HG03520 (cell line): Measurements from ENCODE around the gene CRY1.
"Not testable (repeated sequence)": the region's sequence is repeated elsewhere in the genome, so short reads cannot be mapped to it uniquely, and the experiment has no call there.

Experiments
- ATAC-seq: cut with Tn5 transposase; IDR thresholded peaks from one replicate; pipeline ENCODE4 v1.9.1; 2021; ENCODE audit warnings: mild to moderate bottlenecking, moderate library complexity; ENCODE audit not compliant: unreplicated experiment

The CRY1 gene

DNA sequence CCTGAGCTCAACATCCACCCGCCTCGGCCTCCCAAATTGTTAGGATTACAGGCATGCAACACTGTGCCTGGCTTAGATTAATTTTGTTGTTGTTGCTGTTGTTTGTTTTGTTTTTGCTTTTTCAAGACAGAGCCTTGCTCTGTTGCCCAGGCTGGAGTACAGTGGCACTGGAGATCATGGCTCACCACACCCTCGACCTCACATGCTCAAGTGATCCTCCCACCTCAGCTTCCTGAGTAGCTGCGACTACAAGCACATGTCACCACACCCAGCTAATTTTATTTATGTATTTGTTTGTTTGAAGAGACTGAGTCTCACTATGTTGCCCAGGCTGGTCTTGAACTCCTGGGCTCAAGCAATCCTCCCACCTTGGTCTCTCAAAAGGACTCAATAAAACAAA is 26.7 kb downstream of the CRY1 start:
- no peak for ATAC-seq

DNA sequence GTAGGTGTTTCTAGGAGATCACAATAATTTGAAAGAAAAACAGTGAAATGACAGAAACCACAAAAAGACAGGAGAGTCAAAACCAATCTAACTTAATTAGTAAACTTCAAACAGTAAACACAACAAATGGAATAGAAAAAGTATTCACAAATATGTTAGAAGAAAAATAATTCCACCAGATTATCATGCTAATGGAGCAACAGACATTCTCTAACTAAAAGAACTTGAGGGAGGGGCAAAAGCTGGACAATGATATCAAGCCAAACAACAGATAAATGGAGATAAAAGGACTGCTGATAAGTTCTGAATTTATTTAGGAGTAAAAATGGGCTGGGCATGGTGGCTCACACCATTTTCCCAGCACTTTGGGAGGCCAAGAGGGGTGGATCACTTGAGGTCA is 28.7 kb downstream of the CRY1 start:
- ATAC-seq = no peak

DNA sequence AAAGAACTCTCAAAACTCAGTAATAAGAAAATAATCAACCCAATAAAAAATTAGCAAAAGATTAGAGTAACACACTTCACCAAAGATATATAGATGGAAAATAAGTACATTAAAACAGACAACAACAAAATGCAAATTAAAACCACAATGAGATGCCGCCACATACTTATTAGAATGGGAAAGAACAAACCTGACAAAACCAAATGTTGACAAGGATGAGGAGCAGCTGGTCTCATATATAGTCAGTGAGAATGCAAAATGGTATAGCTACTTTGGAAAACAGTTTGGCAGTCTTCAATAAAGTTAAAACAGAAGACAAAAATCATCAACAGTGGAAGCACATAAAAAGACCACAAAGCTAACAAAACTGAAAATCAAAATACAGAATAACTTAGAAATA is 29.1 kb downstream of the CRY1 start:
- no peak for ATAC-seq

DNA sequence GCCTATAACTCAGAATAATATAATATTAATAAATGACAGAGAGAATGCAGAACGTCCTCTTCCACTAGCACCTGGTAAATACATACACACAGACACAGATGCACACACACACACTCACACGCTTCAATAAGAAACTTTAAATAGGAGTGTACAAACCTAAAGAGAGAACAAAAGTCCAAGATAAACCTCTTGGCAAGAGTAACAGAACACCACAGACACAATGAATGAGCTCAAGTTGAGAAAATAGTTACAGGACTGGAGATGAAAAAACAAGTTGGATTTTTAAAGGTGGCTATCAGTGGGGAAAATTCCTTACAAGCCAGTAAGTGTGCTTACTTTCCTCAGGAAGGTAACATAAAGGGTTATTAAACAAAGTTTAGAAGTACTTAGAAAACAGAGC is 35.2 kb downstream of the CRY1 start:
- no peak for ATAC-seq

DNA sequence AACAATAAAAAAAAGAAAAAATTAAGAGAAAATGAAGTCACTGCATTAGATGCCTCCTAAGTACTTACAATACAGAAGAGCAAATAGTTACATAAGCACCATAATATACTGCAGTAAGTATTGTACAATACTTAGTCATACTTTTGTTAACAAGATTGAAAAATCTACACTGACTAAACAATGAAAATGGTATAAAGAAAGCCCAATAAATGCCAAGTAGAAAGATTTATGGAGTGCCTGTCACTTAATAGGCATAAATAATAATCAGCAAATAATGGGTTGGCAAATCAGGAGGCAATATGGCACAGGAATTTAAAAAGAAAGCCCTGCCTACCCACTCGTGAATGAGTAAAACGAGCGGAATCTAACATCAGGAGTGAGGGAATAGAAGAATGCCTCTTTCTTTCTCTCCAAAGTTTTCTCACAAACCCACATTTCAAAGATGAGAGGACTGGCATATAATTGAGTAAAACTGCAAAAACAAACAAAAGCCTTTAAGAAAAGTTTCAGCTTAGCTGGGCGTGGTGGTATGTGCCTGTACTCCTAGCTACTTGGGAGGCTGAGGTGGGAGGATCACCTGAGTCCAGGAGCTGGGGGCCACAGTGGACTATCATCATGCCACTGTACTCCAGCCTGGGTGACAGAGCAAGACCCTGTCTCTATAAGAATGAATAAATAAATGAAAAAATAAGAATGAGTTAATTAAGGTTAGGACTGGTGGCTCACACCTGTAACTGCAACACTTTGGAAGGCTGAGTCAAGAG is 36.1 kb downstream of the CRY1 start:
- no peak for ATAC-seq

DNA sequence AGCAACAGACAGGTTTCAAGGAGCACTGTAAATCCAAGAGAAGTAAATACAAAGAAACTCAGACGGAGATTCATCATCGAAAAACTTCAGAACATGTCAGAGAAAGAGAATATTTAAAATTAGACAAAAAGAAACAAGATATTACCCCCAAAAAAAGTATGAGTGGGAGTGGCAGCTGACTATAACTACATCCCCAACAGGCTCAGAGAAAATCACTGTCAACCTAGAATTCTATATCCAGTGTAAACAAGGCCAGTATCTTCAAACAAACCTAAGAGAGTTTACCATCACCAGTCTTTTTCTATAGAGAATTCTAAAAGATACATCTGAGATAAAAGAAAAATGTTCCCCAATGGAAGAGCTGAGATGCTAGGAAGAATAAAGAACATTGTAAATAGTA is 39.6 kb downstream of the CRY1 start:
- ATAC-seq = no peak

DNA sequence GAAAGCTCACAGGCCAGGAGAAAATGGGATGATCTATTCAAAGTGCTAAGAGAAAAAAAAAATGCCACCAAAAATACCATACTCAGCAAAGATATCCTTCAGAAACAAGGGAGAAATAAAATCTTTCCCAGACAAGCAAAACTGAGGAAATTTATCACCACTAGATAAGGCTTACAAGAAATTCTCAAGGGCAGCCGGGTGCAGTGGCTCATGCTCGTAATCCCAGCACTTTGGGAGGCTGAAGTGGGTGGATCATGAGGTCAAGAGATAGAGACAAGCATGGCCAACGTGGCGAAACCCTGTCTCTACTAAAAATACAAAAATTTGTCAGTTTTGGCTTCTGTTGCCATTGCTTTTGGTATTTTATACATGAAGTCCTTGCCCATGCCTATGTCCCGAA is 48.2 kb downstream of the CRY1 start:
- no peak for ATAC-seq

DNA sequence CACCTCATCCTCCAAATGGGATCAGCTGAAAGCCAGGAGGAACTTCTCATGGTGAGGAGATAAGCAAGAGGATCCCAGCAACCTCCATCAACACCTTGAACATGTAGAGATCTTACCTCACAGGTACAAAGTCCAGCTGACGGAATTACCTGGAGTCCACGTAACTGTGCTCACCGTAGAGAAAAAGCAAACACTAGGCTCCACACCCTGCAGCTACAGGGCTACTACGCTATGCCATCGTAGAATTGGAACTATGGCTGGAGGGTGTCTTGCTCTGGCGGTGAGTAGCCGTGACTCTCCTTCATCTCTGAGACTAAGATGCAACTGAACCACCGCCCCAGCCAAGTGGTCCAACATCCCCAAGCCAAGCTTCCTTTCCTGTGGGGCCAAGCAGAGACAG is 50.5 kb downstream of the CRY1 start:
- no peak for ATAC-seq

DNA sequence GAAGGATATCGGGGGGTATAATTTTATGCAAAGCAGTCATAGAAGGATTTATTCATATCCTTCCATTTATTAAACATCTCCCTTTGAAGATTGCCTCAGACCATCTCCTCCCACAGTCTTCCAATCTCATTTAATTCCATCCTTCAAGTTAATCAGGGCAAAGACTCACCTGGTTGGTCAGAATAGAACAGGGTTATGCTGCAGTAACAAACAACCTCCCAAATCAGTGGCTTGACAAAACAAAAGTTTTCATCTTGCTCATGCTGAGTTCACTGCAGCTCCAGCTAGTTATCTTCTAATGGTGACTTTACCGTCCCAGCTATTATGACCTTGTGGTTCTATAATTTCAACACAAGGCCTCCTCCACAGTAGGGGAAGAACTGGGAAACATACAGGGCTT is 57.6 kb downstream of the CRY1 start:
- ATAC-seq = no peak

DNA sequence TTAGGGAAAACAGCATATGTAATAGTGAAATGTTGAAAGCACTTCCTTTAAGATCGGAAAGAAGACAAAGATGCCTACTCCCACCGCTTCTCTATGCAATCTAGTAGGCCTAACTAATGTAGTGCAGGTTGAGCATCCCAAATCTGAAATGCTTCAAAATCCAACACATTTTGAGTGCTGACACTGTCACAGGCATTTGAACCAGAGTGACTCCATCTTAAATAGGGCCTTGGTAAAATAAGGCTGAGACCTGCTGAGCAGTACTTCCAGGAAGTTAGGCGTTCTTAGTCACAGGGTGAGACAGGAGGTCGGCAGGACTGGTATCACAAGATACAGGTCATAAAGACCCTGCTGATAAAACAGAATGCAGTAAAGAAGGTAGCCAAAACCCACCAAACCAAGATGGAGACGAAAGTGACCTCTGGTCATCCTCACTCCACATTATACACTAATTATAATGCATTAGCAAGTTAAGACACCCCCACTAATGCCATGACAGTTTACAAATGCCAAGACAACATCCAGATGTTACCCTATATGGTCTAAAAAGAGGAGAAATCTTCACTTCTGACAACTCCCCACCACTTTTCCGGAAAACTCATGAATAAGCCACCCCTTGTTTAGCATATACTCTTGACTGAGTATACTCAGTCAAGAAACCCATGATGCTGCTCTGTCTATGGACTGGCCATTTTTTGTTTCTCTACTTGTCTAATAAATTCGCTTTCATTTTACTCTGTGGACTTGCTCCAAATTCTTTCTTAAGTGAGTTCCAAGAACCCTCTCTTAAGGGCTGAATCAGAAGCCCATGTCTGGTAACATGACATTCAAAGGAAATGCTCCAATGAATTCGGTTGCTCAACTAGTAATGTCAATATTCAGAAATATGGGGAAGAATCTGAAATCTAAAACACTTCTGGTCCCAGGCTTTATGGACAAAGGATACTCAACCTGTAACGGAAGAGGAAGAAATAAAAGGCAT is 59.3 kb downstream of the CRY1 start:
- no peak for ATAC-seq

DNA sequence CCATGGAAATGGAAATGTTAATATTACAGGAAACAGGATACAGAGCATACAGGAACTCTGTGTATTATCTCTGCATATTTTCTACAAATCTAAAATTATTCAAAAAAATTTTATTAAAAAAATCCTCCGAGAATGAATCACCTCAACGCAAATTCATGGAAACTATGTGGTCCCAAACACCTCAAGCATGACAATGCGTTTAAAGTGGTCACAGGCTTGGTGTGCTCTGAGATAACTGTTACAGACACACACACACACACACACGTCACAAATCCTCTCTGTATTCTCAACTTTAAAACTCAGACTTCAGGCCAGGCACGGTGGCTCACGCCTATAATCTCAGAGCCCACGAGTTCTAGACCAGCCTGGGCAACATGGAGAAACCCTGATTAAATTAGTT is 61.1 kb downstream of the CRY1 start:
- no peak for ATAC-seq

DNA sequence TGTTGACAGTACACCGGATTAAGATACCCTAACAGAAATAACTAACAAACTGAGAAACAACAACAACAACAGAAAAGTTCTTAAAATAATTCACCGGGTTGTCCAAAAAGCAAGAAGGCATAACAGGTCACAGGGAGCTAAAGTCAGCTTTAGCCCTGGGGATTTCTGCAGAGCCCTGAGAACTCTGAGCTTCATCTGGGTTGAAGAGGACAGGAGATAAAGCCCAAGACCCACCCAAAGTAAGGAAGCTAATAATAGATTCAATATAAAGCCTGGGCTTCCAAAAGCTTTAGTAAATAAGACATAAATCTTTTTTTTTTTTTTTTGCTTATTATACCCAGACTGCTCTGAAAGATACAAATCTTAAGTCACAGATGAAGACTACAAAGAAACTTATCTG is 62.3 kb downstream of the CRY1 start:
- no peak for ATAC-seq

DNA sequence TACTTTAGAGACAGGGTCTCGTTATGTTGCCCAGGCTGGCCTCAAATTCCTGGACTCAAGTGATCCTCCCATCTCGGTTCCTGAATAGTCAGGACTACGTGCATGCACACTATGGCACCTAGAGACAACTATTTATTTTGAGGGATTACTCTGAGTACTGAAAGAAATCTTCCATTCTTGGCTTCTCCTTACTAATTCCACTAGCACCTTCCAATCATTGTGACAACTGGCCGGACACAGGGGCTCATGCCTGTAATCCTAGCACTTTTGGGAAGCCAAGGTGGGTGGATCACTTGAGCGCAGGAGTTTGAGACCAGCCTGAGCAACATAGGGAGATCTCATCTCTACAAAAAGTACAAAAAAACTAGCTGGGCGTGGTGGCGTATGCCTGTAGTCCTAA is 64.3 kb downstream of the CRY1 start:
- no peak for ATAC-seq

DNA sequence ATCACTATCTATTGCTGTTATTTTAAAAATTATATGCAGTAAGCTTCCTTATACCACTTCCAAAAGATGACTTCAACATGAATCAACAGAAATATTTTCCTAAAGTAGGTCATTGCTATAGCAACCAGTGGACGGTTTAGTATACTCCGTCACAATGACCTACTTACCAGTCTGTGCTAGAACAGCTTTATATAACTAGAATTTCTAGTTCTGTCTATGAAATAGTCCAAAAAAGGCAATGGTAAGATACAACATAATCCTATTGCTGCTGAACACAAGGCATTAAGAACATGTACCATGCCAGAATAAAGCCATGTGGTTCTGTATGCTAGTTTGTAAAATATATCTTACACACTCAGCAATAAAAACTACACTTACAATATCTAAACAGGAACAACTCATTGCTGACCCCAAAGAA is 65.7 kb downstream of the CRY1 start:
- no peak for ATAC-seq

DNA sequence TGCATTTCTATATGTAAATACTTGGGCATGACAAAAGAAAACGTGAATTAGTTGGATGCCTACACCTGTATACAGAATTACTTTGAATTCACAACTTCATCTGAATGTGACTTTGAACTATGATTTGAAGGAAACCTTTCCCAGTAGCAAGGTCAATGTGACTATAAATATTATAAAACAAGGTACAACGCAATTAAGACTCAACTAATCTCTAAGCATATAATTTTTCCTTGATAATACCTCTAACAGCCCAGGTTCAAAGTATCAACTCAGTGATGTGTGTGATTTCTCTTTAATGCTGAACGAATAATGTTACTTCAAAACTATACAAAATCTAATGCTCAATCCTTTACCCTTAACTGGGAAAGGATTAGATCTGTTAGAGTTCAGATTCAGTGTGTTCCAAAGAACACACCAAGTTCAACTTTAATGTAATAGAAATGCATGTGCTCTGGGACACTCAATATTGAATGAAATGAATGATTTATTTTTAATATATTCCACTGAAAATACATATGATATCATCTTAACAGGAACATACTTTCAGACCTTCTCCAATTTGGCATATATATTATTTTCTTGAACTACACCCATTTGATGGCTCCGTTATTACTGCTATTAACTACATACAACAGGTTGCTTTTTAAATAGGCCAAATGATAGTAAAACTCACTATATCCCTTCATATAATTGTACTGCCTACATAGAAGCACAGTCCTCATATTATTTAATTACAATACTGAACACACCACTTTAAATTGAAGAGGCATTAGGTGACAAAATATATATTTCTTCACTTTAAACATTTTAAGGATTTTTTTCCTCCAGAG is 66.3 kb downstream of the CRY1 start:
- ATAC-seq = no peak

DNA sequence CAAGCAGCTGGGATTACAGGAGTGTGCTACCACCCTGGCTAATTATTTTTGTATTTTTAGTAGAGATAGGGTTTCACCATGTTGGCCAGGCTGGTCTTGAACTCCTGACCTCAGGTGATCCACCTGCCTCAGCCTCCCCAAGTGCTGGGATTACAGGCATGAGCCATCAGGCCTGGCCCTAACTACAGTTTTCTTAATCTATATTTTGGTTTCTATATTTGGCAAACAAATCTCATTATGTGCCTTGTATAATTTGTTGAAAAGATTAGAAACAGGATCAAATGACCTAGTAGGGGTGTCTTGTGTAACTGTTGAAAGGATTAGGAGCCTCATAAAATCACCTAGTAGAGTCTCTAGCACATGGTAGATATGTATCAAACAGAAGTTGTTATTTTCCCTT is 67.0 kb downstream of the CRY1 start:
- ATAC-seq = not testable (repeated sequence)

DNA sequence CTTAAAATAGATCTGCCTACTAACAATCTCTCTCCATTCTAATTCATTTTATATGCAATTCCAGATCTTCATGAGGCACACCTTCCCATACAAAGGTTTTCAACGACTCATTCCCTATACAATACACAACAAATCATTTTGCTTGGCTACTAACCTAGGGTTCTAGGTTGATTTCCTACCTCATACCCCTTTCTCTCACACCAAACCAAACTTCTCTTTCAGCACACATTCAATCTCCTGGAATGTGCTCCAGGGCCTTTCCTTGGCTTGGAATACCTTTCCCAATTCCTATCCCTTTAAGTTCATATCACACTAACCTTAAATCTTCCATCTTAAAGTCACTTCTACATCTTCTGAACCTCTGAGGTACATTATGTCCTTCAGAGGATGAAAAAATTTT is 67.7 kb downstream of the CRY1 start:
- no peak for ATAC-seq

DNA sequence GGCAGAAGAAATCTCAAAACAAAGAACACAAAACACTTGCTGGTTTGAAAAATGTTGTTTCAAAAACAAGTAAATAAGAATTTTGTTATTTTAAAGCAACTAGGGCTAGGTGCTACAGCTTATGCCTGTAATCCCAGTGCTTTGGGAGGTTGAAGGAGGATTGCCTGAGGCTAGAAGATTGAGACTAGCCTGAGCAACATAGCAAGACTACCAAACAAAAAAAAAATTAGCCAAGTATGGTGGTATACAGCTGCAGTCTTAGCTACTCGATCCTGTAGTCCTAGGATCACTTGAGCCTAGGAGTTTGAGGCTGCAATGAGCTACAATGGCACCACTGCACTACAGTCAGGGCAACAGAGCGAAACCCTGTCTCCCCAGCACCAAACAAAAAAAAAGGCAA is 73.8 kb downstream of the CRY1 start:
- no peak for ATAC-seq

DNA sequence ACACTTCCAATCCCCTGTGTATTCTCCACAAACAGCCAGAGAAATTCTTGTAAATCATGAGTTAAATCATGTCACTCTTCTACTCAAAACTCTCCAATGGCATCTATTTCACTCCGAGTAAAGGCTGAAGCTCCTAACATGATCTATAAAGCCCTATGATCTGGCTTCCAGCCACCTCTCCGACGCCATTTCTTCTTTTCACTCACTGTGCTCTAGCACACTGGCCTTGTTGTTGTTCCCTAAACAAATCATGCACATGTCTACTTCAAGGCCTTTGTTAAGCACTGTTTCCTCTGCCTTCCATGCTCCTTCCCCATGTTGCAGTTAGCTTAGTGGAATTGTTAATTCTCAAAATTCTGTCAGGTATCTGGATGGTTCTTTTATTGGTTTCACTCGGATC is 76.3 kb downstream of the CRY1 start:
- ATAC-seq = no peak

DNA sequence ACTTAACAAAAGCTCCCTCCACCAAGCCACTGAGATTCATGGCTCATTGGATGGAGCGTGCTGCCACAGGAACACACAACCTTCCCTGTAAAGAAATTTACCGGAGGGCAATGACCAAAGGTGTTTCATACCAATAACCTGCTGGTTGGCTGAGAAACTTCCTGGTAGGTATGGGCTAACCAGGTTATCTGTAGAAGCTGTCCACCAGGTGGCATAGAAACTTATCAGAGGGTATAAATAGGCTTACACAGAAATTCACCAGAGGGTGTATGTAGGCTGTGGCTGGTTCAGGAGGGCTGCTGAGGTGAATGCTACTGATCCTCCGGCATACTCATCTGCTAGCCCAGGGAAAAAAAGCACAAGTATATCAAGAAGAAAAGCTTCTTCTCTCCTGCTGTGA is 79.3 kb downstream of the CRY1 start:
- no peak for ATAC-seq

DNA sequence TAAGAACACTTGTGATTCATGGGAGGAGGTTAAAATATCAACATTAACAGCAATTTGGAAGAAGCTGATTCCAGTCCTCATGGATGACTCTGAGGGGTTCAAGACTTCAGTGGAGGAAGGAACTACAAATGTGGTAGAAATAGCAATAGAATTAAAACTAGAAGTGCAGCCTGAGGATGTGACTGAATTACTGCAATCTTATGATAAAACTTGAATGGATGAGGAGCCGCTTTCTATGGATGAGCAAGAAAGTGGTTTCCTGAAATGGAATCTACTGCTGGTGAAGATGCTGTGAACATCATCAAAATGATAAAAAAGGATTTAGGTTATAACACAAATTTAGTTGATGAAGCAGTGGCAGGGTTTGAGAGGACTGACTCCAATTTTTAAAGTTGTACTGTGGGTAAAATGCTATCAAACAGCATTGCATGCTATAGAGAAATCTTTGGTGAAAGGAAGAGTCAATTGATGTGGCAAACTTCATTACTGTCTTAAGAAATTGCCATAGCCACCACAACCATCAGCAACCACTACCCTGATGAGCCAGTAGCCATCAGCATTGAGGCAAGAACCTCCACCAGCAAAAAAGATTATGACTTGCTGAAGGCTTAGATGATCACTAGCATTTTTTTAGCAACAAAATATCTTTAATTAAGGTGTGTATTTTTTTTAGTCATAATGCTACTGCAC is 80.5 kb downstream of the CRY1 start:
- ATAC-seq = no peak
